SK-N-SH (cell line): ENCODE results near the gene SLC1A3.

Source experiments
- CTCF ChIP-seq: fragments of 200-600 bp; sonication (generic); IDR thresholded peaks from 2 replicates; pipeline ENCODE4 v1.6.1; 2017; ENCODE audit warnings: antibody characterized with exemption, mild to moderate bottlenecking, moderate library complexity
- EP300 ChIP-seq, 2 experiments: IDR thresholded peaks; 2 replicates each; pipeline versions ENCODE4 v1.4.0 to v1.6.1; 2012; ENCODE audit warnings: borderline replicate concordance in 1 of 2, low read depth in 1 of 2, low read length in 1 of 2
- EZH2phosphoT487 ChIP-seq: fragments of 200-600 bp; sonication (generic); IDR thresholded peaks from 2 replicates; pipeline ENCODE4 v1.6.1; 2017; ENCODE audit warnings: low read depth, mixed run types, mild to moderate bottlenecking, antibody characterized with exemption, moderate library complexity, borderline replicate concordance
- MAX ChIP-seq: IDR thresholded peaks from 2 replicates; pipeline ENCODE4 v1.4.0; 2012; ENCODE audit warnings: low read depth
- NRF1 ChIP-seq: IDR thresholded peaks from 2 replicates; pipeline ENCODE4 v1.6.1; 2012; ENCODE audit warnings: low read depth, mild to moderate bottlenecking, low read length
- POLR2AphosphoS5 ChIP-seq: IDR thresholded peaks from 2 replicates; pipeline ENCODE4 v1.6.1; 2012; ENCODE audit warnings: low read depth, low read length
- RAD21 ChIP-seq: IDR thresholded peaks from 2 replicates; pipeline ENCODE4 v1.6.1; 2012; ENCODE audit warnings: mild to moderate bottlenecking, low read length
- RCOR1 ChIP-seq: fragments of 150-350 bp; IDR thresholded peaks from 2 replicates; pipeline ENCODE4 v1.6.1; 2017; ENCODE audit warnings: antibody characterized with exemption, low read length
- REST ChIP-seq: IDR thresholded peaks from 2 replicates; pipeline ENCODE4 v1.6.1; 2012; ENCODE audit warnings: mild to moderate bottlenecking, low read depth, low read length, moderate library complexity
- SMC3 ChIP-seq: IDR thresholded peaks from 2 replicates; pipeline ENCODE4 v1.6.1; 2012; ENCODE audit warnings: low read depth, low read length, improper control_type of control experiment

DNA sequence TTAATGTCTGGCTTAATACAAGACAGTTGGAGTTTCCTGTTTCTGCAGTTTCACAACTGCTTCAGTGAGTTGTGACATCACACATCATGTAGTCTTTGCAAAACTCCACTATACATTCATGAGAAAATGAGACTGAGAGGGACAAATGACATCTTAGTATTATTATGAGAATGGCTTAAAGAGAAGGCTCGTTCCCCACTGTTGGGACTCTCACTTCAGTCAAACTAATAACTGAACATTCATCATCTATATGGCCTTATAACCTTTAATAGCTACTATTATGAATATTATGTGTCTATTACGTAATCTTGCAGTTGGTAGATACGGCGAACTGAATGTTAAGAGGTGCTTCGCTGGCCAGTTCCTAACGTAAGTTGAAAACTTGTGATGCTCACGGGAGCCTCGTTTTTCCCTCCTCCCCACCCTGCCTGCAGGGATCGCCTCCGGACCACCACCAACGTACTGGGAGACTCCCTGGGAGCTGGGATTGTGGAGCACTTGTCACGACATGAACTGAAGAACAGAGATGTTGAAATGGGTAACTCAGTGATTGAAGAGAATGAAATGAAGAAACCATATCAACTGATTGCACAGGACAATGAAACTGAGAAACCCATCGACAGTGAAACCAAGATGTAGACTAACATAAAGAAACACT, 79.4 kb downstream of the SLC1A3 start:
- TF ChIP-seq CTCF: no peak
- TF ChIP-seq MAX: no peak
- no peak for TF ChIP-seq RCOR1
- TF ChIP-seq POLR2AphosphoS5: no peak
- no peak for TF ChIP-seq RAD21
- no peak for TF ChIP-seq SMC3
- TF ChIP-seq EP300 (IDR thresholded peaks at IDR 0.05; ENCODE audit: borderline replicate concordance in 1 of 2, low read depth in 1 of 2, low read length in 1 of 2): no peak
- TF ChIP-seq REST: no peak
- no peak for TF ChIP-seq EZH2phosphoT487
- TF ChIP-seq NRF1: no peak
